K562 (cell line): ENCODE measurements around the gene TPRX2. TPM values are rescaled to one million over a fixed set of nuclear protein-coding genes. Genes with fewer than 3 reads are reported as not detected.

Source experiments
- ATAC-seq: fragments of 200-7000 bp; cut with Tn5 transposase; 3 replicates; pipeline ENCODE4 v1.9.1; 2020; ENCODE audit warnings: moderate library complexity
- BruUV-seq: library from RNA; stranded (reverse); fragments of 400-500 nt; replicated peaks from 2 replicates; lab custom pipeline; 2021; lab: Mats Ljungman, UMichigan
- CTCF ChIA-PET: fragments of 300-600 bp; formaldehyde crosslinking; extraction: SDS; loops from one replicate; lab custom pipeline; 2021; ENCODE audit warnings: low intra/inter-chr PET ratio; lab: Yijun Ruan, JAX
- POLR2A ChIA-PET: fragments of 300-600, 350-650 bp; sonication (Branson Sonifier 250); formaldehyde crosslinking; extraction: SDS; loops from one replicate; lab custom pipeline; 2021; ENCODE audit warnings: antibody characterized with exemption, inconsistent platforms; lab: Yijun Ruan, JAX
- DNase-seq, 4 experiments: peaks; one replicate each; pipeline versions ENCODE4 v3.0.0 to v3.0.0-alpha.2; 2011 to 2018; ENCODE audit warnings: low spot score in 3 of 4, mixed read lengths in 3 of 4; ENCODE audit errors: extremely low read depth in 1 of 4
- FAIRE-seq: peaks from 2 replicates; lab custom pipeline; 2011; peaks lifted over from hg19 to GRCh38; lab: Jason Lieb, UNC
- H2AFZ ChIP-seq: 2 replicates; pipeline ENCODE4 v1.6.0; 2011; ENCODE audit warnings: low read depth, low read length, control low read depth, inconsistent platforms
- H3K27ac ChIP-seq: fragments of 200-600 bp; 3 replicates; pipeline ENCODE4 v1.8.0; 2011; ENCODE audit warnings: low read depth, mild to moderate bottlenecking, control low read depth, inconsistent platforms, low read length, moderate library complexity, mixed read lengths; ENCODE audit errors: extremely low read depth
- H3K27me3 ChIP-seq, 2 experiments: fragments of 300-600 bp in 1 of 2; 2 replicates in 1 of 2; 3 replicates in 1 of 2; pipeline versions ENCODE4 v1.6.0 to v1.8.0; 2011; ENCODE audit warnings: inconsistent platforms in 2 of 2, low read length in 2 of 2, mild to moderate bottlenecking in 1 of 2, mixed read lengths in 1 of 2, moderate library complexity in 1 of 2; ENCODE audit not compliant: control insufficient read depth in 2 of 2, insufficient read depth in 2 of 2
- H3K36me3 ChIP-seq: fragments of 300-600 bp; 3 replicates; pipeline ENCODE4 v1.8.0; 2011; ENCODE audit warnings: mild to moderate bottlenecking, low read length, inconsistent platforms; ENCODE audit not compliant: control insufficient read depth, insufficient read depth
- H3K4me1 ChIP-seq, 2 experiments: fragments of 200-600 bp in 1 of 2; replicated peaks in 1 of 2; 2 replicates in 1 of 2; 3 replicates in 1 of 2; pipeline versions ENCODE4 v1.5.1 to v1.8.0; 2011; ENCODE audit warnings: inconsistent platforms in 2 of 2, low read length in 2 of 2, mild to moderate bottlenecking in 1 of 2, mixed read lengths in 1 of 2, moderate library complexity in 1 of 2; ENCODE audit not compliant: control insufficient read depth in 2 of 2, insufficient read depth in 2 of 2
- H3K4me2 ChIP-seq: 2 replicates; pipeline ENCODE4 v1.6.1; 2011; ENCODE audit warnings: low read length, control low read depth, inconsistent platforms, mixed read lengths; ENCODE audit not compliant: insufficient read depth
- H3K4me3 ChIP-seq: fragments of 200-600 bp; sonication (generic), shearing (Covaris generic); 2 replicates; pipeline ENCODE4 v1.5.1; 2016; ENCODE audit warnings: control low read depth, inconsistent platforms
- H3K79me2 ChIP-seq: fragments of 200-600 bp; 3 replicates; pipeline ENCODE4 v1.8.0; 2011; ENCODE audit warnings: low read length, inconsistent platforms; ENCODE audit not compliant: control insufficient read depth, insufficient read depth
- H3K9ac ChIP-seq, 2 experiments: 2 replicates each; pipeline versions ENCODE4 v1.6.0 to v1.6.1; 2011; ENCODE audit warnings: low read depth in 2 of 2, low read length in 2 of 2, control low read depth in 1 of 2, inconsistent platforms in 1 of 2, mild to moderate bottlenecking in 1 of 2, mixed read lengths in 1 of 2; ENCODE audit not compliant: insufficient read depth in 1 of 2
- H3K9me1 ChIP-seq: one replicate; pipeline ENCODE4 v1.6.0; 2011; ENCODE audit warnings: inconsistent platforms, mild to moderate bottlenecking, low read length, moderate library complexity; ENCODE audit not compliant: control insufficient read depth, insufficient read depth
- H3K9me3 ChIP-seq: replicated peaks from 2 replicates; pipeline ENCODE4 v1.5.1; 2011; ENCODE audit warnings: low read depth, low read length, inconsistent platforms; ENCODE audit not compliant: control insufficient read depth, insufficient read depth
- H4K20me1 ChIP-seq: replicated peaks from 2 replicates; pipeline ENCODE4 v1.6.1; 2011; ENCODE audit warnings: low read length, inconsistent platforms, mixed read lengths; ENCODE audit not compliant: control insufficient read depth, insufficient read depth
- ATF6 ChIP-seq: sonication (generic); formaldehyde crosslinking; IDR thresholded peaks from 2 replicates; pipeline ENCODE4 v1.4.0; 2020; ENCODE audit warnings: mild to moderate bottlenecking, missing genetic modification reagents
- ZBTB33 ChIP-seq: sonication (generic); formaldehyde crosslinking; IDR thresholded peaks from 2 replicates; pipeline ENCODE4 v1.8.1; 2023; ENCODE audit warnings: mild to moderate bottlenecking, missing genetic modification reagents
- ZNF134 ChIP-seq: fragments of 250-450 bp; sonication (Bioruptor Pico); conservative IDR thresholded peaks from 2 replicates; pipeline ENCODE4 v1.4.0; 2020
- ZSCAN32 ChIP-seq: fragments of 450-650 bp; formaldehyde crosslinking; IDR thresholded peaks from 2 replicates; pipeline ENCODE4 v1.4.0; 2020; ENCODE audit warnings: mild to moderate bottlenecking, moderate library complexity
- WGBS: fragments of 100-300 bp; shearing (Covaris generic); methylation state at CpG from one replicate; pipeline ENCODE4 v1.1.6; 2016; ENCODE audit warnings: low coverage, mixed read lengths; ENCODE audit not compliant: insufficient coverage; ENCODE audit errors: missing lambda C conversion rate; 5-methylcytosine and 5-hydroxymethylcytosine counted together
- in situ Hi-C: fragments of 300-500 bp; cut with MboI; formaldehyde crosslinking; loops from 4 replicates; pipeline ENCODE4 v1.15.0; 2018; ENCODE audit warnings: inconsistent platforms, mixed read lengths
- intact Hi-C: fragments of 100-400 bp; cut with micrococcal nuclease; formaldehyde crosslinking; loops from 2 replicates; pipeline ENCODE4 v1.14.2; 2022
- polyA plus RNA-seq, 8 experiments: library from polyadenylated mRNA; depleted of rRNA in 4 of 8; stranded (reverse) in 5 of 8; unstranded in 3 of 8; fragments of >200 nt; fragmentation: Nextera tagmentation in 2 of 8; fragmentation: Illumina TruSeq in 1 of 8; extraction: Ambion mirVana in 2 of 8; extraction: Trizol in 1 of 8; gene quantifications; 2 replicates each; pipeline versions ENCODE4 v1.2.1 to v1.2.3, GENCODE V29; 2011 to 2014; ENCODE audit warnings: inconsistent platforms in 1 of 8, missing spikeins in 1 of 8
- total RNA-seq, 7 experiments: library from RNA; depleted of rRNA in 6 of 7; stranded (reverse); fragments of >200 nt in 6 of 7; fragmentation: Illumina TruSeq in 2 of 7; extraction: Trizol in 2 of 7; gene quantifications; 2 replicates each; pipeline versions ENCODE4 v1.2.1 to v1.2.3, GENCODE V29; 2011 to 2021; ENCODE audit warnings: low replicate concordance in 1 of 7

Gene TPRX2
- total and polyA plus RNA-seq, 9 of the 15 experiments (the other 6 are each of a cell fraction or from before 2014, with no cell fraction given) = not detected

DNA sequence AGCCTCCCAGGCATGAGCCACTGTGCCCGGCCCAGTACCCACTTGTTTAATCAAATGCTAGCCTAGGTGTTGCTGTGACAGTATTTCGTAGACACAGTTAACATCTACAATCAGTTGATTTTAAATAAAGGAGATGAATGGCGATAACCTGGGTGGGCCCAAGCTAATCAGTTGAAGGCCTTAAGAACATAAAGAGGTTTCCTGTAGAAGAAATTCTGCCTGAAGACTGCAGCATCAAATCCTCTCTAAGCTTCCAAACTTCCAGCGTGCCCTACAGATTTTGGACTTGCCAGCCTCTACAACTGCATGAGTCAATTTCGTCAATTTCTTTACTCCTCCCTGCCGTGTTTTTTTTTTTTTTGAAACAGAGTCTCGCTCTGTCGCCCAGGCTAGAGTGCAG, 40.3 kb downstream of the TPRX2 start:
- no peak for DNase-seq
- Histone ChIP-seq H3K4me3 (no peak overlapping the region), H3K4me1 (no peaks in the 10 kb centered on the region), H4K20me1 (no peaks in the 10 kb centered on the region), H3K9me3 (no peaks in the 10 kb centered on the region), H3K36me3 (no peaks in the 10 kb centered on the region), H2AFZ (no peak overlapping the region), H3K9me1 (no peaks in the 10 kb centered on the region), H3K79me2 (no peaks in the 10 kb centered on the region), H3K27ac (no peak overlapping the region), H3K27me3 (no peaks in the 10 kb centered on the region), H3K9ac (no peak overlapping the region), H3K4me2 (no peak overlapping the region)
- ATAC-seq = no peak
- CTCF ChIA-PET = no interaction called here
- intact Hi-C loops = no loop called here
- in situ Hi-C loops = no loop called here
- FAIRE-seq = no peak
- no TSS peak for BruUV-seq
- TF ChIP-seq ZBTB33 (CRISPR knock-in tag) = no peak
- TF ChIP-seq ATF6 (CRISPR knock-in tag) = no peak
- TF ChIP-seq ZSCAN32 (CRISPR knock-in tag) = no peak
- TF ChIP-seq ZNF134 = peak; percentile 92
- POLR2A ChIA-PET = no interaction called here
- 31% methylated on average over 6 of the region's 8 CpGs for WGBS
